ENCODE measurements around the gene STX1A. TPM values are rescaled to one million over a fixed set of nuclear protein-coding genes. Genes with fewer than 3 reads are reported as not detected.
A peak's percentile ranks its signal among the peaks of the same experiment; 100 is the strongest.

STX1A gene
- total RNA-seq, 1 donor from 2014 or later = 119 TPM

DNA sequence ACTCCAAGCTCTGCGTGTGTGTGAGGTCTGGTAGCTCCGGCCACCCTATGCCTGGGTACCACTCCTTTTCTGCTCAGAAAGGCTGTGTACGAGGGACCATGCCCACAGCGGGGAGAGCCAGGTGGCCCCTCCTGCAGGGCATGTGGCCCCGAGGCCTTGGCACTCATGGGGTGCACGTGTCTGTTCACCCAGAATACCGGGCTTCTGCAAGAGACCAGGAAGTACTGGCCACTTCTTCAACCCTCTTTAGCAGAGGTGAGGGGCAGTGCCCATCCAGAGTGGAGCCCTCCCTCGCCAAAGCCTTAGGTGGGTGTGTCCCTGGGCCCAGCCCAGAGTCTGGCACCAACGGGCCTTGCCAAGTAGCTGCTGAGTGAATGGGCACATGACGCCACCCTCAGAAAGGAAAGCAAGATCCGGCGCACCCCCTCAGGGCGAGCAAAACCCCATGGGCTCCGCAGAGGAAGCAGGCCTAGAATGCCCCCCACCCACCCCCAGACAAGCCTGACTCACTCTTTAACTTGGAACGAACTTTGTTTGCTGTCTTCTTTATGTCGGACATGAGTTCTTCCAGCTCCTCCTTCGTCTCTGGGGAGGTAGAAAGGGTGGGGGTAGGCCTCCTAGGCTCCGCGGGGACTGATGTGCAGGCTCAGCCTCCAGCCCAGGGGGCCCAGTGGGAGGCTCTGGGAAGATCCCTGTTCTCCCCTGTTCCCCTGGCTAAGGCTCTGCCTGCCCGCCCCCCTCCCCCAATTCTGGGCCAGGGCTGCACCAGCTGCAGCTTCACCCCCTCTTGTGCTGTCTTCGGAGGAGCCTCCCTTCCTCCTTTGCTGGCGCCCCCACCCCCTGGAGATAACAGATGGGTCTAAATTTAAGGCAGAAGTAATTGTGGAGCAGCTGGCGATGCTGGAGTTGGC lies 14.6 kb downstream of the STX1A start:
- no peaks in the 10 kb centered on the region for H3K36me3 Mint-ChIP-seq (ENCODE audit: unreplicated experiment)
- peaks cover 21% of the 10 kb centered on the region for H3K4me1 Mint-ChIP-seq (ENCODE audit: low read depth, unreplicated experiment)
- peak overlapping the region; percentile 46 for H3K4me3 Mint-ChIP-seq (ENCODE audit: unreplicated experiment)
- TF ChIP-seq, protein P1, sequence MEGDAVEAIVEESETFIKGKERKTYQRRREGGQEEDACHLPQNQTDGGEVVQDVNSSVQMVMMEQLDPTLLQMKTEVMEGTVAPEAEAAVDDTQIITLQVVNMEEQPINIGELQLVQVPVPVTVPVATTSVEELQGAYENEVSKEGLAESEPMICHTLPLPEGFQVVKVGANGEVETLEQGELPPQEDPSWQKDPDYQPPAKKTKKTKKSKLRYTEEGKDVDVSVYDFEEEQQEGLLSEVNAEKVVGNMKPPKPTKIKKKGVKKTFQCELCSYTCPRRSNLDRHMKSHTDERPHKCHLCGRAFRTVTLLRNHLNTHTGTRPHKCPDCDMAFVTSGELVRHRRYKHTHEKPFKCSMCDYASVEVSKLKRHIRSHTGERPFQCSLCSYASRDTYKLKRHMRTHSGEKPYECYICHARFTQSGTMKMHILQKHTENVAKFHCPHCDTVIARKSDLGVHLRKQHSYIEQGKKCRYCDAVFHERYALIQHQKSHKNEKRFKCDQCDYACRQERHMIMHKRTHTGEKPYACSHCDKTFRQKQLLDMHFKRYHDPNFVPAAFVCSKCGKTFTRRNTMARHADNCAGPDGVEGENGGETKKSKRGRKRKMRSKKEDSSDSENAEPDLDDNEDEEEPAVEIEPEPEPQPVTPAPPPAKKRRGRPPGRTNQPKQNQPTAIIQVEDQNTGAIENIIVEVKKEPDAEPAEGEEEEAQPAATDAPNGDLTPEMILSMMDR (IDR thresholded peaks at IDR 0.05; ENCODE audit: partially characterized antibody, unreplicated experiment) = no peak
- H3K9me3 Mint-ChIP-seq (ENCODE audit: unreplicated experiment) = peaks cover 5% of the 10 kb centered on the region
- H3K27ac Mint-ChIP-seq (ENCODE audit: unreplicated experiment) = no peak overlapping the region
- peaks cover 4% of the 10 kb centered on the region for H3K27me3 Mint-ChIP-seq (ENCODE audit: unreplicated experiment)
- no peak for DNase-seq

DNA sequence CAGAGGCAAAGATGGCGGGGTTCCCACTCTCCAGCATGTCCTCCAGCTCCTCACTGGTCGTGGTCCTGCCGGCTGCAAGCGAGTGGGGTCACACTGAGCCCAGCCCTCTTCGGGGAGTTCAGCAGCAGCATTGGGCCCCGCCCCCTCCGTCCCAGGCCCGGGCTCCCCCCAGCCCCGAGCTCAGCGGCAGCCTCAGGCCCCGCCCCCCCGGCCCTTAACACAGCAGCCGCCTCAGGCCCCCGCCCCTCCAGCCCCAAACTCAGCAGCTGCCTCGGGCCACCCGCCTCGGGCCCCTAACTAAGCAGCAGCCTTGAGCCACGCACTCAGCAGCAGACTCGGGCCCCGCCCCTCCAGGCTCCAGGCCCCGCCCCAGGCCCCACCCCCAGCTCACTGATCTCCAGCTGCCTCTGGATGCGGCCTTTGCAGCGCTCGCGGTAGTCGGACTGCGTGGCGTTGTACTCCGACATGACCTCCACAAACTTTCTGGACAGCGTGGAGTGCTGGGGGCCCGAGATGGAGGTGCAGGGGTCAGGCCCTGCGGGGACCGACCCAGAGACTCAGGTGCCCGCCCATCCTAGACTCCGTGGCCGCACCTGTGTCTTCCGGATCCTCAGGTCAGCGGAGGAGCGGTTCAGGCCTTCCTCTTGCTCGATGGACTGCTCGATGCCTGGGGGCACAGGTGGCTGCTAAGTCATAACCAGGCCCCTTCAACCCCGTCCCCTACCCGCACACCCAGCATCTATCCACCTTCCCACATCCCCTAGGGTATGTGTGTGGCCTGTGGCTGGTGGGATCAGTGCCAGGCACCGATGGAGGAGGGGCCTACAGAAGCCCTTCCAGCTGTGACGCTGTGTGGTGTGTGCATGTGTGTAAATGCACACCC lies 15.5 kb downstream of the STX1A start:
- H3K27ac Mint-ChIP-seq (ENCODE audit: unreplicated experiment) = no peak overlapping the region
- peaks cover 26% of the 10 kb centered on the region for H3K4me1 Mint-ChIP-seq (ENCODE audit: low read depth, unreplicated experiment)
- no peaks in the 10 kb centered on the region for H3K36me3 Mint-ChIP-seq (ENCODE audit: unreplicated experiment)
- DNase-seq = peak; percentile 73
- TF ChIP-seq, protein P1 (IDR thresholded peaks at IDR 0.05; ENCODE audit: partially characterized antibody, unreplicated experiment) = no peak
- H3K9me3 Mint-ChIP-seq (ENCODE audit: unreplicated experiment) = peaks cover 7% of the 10 kb centered on the region
- H3K27me3 Mint-ChIP-seq (ENCODE audit: unreplicated experiment) = peaks cover 4% of the 10 kb centered on the region
- H3K4me3 Mint-ChIP-seq (ENCODE audit: unreplicated experiment) = no peak overlapping the region

DNA sequence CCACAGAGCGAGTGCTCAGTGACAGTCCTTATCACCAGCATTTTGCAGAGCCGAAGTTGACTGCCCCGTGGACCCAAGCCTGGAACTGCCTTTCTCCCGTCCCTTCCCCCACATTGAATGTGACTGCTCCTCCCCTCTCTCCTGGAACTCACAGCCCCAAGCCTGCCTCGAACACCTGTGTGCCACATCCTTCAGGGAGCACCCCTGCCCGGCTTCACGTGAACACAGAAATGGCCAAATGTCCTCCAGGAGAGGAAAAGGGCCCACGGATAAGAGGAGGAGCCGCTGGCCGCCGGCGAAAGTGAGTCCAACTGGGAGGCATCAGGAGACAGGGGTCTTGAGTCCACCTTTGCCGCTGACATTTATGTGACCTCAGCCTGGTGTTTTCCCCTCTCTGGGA lies 16.2 kb downstream of the STX1A start:
- peaks cover 28% of the 10 kb centered on the region for H3K4me1 Mint-ChIP-seq (ENCODE audit: low read depth, unreplicated experiment)

DNA sequence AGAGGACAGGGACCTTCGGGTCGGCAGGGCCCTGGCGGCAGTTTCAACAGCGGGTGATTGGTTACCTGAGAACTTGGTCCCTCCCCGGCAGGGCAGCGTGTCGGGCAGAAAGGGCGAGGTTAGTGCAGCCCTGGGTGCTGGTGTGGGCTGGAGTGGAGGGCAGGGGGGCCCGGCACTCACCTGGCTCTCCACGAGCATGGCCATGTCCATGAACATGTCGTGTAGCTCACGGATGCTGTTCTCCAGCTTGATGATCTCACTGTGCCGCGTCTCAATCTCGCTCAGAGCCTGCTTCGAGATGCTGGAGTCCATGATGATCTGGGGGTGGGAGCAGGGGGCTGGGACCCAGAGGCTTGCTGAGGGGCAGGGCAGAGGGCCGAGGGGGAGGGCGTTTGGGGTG lies 16.8 kb downstream of the STX1A start:
- H3K4me3 Mint-ChIP-seq (ENCODE audit: unreplicated experiment) = no peak overlapping the region
- no peaks in the 10 kb centered on the region for H3K36me3 Mint-ChIP-seq (ENCODE audit: unreplicated experiment)
- peaks cover 28% of the 10 kb centered on the region for H3K4me1 Mint-ChIP-seq (ENCODE audit: low read depth, unreplicated experiment)
- peaks cover 7% of the 10 kb centered on the region for H3K9me3 Mint-ChIP-seq (ENCODE audit: unreplicated experiment)
- TF ChIP-seq, protein P1 (IDR thresholded peaks at IDR 0.05; ENCODE audit: partially characterized antibody, unreplicated experiment) = no peak
- peak overlapping the region; percentile 38 for H3K27ac Mint-ChIP-seq (ENCODE audit: unreplicated experiment)
- no peak for DNase-seq
- peaks cover 6% of the 10 kb centered on the region for H3K27me3 Mint-ChIP-seq (ENCODE audit: unreplicated experiment)

More for the DNA sequence above, 16.2 kb downstream of the STX1A start:
- Mint-ChIP-seq H3K36me3 (ENCODE audit: unreplicated experiment) (no peaks in the 10 kb centered on the region), H3K27me3 (ENCODE audit: unreplicated experiment) (peaks cover 6% of the 10 kb centered on the region), H3K9me3 (ENCODE audit: unreplicated experiment) (peaks cover 7% of the 10 kb centered on the region), H3K4me3 (ENCODE audit: unreplicated experiment) (no peak overlapping the region), H3K27ac (ENCODE audit: unreplicated experiment) (no peak overlapping the region)
- TF ChIP-seq, protein P1 (IDR thresholded peaks at IDR 0.05; ENCODE audit: partially characterized antibody, unreplicated experiment) = no peak
- DNase-seq = no peak
